Left hindlimb (tissue), 1 donor: ENCODE measurements around the gene CDKL1.
"Not testable (repeated sequence)": the region's sequence is repeated elsewhere in the genome, so short reads cannot be mapped to it uniquely, and the experiment has no call there.

Experiments used
- DNase-seq: peaks from one replicate; pipeline ENCODE4 v3.0.0-alpha.2; 2018

Gene CDKL1

DNA sequence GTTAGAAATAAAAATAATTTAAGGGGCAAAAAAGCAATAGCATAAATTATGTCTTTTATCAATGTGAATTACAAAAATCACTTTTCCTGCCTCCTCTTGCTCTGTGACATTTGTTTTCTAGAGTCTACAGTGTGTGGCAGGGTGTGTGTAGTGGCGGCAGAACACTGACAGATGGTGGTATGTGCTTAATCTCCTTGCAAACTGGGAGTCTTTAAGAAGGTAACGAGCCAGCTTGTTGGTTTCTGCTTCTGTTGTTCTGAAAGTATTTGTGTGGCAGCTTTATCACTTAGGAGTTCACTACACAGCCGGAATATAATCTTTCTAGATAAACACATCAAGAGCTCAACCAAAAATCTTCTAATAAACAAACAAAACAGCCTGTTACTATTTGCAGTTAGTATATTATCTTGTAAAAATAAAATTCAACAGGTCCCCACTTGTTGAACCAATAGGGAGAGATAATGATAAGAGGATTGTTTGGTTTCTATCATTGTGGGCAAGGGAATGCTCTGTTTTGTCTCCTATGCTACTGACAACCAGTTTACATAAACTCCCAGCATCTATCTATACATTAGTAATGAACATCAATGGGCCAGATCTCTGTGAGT is 13.0 kb downstream of the CDKL1 start:
- DNase-seq = no peak

DNA sequence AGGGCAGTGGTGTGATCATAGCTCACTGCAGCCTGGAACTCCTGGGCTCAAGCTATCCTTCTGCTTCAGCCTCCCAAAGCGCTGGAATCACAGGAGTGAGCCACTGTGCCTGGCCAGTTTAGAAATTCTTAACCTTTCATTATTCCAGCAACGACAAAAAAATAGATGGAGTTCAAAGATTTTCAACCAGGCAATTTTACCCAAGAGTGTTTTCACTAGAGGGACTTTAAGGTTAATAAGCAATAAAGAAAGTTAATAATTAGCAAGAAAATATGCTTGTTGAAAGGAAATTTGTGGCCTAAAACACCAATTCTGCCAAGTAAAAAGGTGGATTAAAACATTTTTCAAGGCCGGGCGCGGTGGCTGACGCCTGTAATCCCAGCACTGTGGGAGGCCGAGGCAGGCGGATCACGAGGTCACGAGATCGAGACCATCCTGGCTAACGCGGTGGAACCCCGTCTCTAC is 14.8 kb downstream of the CDKL1 start:
- no peak for DNase-seq

DNA sequence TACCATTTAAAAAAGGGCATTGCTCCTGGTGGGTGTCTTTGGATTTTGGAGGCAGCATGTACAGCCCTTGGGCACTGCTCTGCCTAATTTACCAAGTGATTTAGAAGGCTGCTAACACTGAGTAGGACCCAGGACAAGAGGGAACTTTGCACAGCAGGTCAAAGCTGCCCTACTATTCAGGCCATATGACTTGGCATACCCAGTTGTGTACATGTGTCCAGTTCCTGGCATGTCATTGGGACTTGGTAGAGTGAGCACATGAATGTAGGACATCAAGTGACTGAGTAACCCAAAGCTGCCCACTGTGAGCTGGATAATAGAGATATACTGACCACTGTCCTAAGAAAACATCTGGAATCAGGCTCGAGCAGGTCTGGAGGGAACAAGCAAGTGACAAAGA is 15.7 kb downstream of the CDKL1 start:
- DNase-seq = no peak

DNA sequence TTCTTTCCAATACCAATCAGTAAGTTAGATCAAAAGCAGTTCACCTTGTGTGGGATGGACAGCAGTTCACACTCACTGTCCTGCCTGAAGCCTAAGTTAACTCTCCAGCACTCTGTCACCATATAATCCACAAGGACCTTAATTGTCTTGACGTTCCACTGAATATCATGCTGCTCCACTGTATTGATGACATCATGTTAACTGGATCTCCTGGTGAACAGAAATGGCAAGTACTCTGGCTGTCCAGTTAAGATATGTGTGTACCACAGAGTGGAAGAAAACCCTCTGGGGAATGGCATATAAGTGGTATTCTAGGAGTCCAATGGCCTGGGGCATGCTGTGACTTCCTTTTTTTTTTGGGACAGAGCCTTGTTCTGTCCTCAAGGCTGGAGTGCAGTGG is 16.2 kb downstream of the CDKL1 start:
- DNase-seq = no peak

DNA sequence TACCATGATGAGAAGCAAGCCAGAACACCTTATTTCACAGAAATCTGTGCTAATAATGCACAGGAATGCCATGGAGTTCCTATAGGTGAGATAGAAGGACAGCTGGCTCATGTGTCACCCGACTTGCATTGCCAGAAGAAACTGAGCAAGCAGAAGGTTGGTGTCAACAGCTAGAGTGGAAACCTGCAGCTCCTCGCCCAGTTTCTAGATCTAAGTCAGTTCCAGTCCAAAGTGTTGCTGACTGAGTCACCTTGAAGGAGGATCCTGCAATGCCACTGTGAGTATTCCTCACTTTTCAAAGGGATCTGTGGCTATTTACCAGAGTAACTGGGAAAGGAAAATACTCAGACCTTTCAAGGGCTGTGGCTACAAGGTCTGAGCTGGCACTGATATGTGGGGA is 17.1 kb downstream of the CDKL1 start:
- no peak for DNase-seq

DNA sequence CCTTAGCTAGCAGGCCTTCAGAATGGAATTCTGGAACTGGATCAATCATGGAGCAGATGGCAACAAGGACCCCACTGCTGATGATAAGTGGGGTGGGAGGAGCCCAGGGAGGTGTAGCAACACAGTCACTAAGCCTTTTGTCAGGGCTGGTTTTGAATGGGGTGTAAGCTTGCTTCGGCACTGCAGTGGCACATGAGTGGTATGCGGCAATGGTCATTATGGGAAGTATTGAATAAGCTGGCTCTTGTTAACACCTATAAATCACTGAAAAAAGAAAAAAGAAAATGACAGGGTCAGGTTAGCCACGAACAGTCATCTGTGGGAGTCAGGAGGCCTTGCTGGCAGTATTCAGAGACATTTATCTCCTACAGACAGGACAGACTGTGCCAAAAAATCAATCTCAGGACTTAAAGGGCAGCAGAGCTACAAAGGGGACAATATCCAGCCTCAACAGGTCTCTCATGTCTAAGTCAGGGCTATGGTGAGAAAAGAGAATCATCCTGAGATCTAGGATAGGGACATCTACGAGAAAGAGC is 19.1 kb downstream of the CDKL1 start:
- DNase-seq = no peak

DNA sequence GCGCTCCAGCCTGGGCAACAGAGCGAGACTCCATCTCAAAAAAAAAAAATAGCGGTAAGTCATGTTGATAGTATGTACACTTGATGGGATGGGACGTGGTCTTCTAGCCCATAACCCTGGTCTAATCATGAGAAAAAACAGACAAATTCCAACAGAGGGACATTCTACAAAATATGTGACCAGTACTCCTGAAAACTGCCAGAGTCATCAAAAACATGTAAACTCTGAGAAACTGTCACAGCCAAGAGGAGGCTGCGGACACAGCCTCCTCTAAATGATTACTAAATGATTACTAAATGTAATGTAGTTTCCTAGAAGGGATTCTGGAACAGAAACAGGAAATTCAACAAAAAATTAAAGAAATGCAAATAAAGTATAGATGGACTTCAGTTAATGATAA is 20.9 kb downstream of the CDKL1 start:
- DNase-seq = no peak

DNA sequence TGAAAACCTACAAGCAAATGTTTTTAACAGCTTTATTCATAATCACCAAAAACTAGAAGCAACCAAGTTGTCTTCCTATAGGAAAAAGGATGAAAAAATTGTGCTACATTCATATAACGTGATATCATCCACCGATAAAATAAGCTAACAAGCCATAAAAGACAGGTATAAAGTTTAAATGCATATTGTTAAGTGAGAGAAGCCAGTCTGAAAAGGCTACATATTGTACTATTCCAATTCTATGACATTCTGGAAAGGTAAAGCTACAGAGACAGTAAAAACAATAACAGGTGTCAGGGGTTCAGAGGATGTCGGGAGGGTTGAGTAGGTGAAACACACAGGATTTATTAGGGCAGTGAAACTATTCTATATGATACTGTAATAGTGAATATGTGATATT is 22.7 kb downstream of the CDKL1 start:
- no peak for DNase-seq

DNA sequence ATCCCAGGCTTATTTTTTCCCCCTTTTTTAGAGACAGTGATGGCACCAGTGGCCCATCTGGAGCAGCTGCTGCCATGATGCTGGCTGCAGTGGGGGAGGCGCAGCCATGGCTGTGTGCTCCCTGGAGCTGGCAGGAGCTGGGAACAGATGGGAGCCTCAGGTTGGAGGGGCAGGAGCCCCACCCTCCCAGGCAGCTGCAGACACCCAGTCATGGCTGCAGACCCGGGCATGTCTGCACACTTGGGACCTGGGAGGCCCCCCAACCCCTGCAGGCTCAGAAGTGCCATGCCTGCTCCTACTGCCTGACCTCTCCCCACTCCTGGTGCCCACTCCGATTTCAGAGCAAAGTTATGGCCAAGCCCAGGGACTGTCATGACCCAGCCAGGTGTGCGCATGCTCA is 25.1 kb downstream of the CDKL1 start:
- DNase-seq = no peak

DNA sequence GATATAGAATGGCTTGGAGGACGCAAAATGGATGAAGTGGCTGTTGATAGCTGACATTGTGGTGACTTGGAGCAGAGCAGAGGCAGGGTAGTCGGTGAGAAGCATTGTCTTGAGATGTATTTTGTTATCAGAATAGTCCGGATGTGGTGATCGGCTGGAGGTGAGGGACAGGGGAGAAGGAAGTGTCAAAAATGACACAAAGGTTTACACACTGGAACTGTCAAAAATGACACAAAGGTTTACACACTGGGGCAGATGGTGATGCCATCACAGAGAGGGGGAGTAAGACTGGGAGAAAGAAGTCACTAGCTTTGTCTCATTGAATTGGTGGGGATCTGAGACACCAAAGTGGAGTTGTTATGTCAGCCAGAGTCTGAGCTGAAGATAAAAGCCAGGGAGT is 30.1 kb downstream of the CDKL1 start:
- DNase-seq = no peak

DNA sequence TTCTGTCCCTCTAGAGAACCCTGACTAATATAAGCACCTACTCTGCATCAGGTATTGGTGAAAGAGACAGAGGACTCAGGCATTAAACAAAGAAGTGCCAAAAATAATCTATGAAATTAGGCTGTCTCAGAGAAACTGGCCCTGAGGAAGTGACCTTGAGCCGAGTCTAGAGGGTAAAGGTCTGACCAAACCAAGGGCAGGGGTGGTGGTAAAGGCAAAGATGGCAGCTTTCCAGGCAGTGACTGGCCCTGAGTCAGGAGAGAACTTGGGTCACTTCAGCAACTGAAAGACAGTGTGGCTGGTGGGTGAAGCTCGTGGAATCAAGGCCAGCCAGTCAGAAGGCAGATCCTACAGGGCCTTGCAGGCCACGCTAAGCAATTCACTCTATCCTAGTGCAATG is 30.6 kb downstream of the CDKL1 start:
- no peak for DNase-seq

DNA sequence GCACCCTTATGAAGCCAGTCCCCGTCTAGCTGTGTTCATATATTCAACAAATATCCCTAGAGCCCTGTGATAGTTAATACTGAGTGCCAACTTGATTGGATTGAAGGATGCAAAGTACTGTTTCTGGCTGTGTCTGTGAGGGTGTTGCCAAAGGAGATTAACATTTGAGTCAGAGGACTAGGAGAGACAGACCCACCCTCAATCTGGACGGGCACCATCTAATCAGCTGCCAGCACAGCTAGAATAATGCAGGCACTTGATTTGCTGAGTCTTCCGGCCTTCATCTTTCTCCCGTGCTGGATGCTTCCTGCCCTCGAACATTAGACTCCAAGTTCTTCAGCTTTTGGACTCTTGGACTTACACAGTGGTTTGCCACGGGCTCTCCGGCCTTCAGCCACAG is 31.1 kb downstream of the CDKL1 start:
- not testable (repeated sequence) for DNase-seq

DNA sequence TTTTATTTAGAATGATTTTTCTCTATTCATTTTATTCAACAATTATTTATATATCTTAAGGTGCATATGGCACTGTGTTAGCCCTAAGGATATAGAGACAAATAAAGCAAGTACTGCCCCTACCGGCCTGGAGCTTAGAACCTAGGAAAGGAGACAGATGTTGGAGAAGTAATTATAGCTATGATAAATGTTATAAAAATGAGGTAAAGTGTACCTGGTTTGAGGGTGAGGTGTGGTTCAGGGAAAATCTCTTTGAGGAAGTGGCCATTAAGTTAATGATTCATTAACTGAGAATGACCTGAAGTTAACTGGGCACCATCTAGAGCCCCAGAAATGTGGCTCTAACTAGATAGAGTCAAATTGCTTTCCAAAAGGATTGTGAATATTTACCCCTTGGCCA is 31.9 kb downstream of the CDKL1 start:
- no peak for DNase-seq

DNA sequence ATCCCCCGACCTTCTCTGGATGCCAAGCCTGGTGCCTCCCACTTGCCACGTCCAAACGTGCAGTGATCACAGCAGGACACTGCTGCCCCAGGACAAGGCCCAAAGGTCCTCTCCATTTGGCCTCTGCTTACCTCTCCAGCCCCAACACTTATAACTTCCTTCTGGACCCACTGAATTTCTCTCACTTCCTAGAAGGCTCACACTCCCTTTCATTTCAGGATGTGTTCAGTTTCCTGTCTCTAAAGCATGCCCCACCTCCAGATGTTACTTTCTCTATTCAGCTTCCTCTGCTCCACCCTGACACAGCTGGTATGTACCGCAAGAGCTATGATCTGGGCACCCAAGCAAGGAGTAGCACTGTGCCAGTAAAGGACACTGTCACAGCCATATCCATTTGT is 33.0 kb downstream of the CDKL1 start:
- DNase-seq = peak; percentile 36

DNA sequence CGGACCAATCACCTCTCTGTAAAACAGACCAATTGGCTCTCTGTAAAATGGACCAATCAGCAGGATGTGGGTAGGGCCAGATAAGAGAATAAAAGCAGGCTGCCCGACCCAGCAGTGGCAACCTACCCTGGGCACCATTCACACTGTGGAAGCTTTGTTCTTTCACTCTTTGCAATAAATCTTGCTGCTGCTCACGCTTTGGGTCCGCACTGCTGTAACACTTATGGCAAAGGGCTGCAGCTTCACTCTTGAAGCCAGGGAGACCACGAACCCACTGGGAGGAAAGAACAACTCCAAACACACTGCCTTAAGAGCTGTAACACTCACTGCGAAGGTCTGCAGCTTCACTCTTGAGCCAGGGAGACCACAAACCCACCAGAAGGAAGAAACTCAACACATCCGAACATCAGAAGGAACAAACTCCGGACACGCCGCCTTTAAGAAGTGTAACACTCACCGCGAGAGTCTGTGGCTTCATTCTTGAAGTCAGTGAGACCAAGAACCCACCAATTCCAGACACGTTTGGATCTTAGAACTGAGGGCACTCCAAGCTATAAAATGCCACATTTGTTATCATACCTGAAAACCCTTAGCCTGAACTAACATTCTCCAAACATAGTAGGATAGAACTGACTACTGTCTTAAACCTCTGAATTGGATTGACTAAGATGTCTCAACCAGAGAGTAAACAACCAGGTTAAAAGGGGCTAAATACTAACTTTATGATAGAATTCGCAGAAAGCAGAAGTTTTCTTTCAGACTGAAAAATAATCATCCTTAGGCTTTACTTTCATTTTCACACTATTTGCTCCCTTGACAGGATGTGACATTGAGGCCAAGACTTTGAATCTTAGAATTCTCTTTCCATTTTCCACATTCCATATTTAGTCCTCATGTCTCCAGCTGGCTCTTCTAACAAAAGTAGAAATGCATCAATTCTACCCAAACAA is 33.6 kb downstream of the CDKL1 start:
- no peak for DNase-seq

DNA sequence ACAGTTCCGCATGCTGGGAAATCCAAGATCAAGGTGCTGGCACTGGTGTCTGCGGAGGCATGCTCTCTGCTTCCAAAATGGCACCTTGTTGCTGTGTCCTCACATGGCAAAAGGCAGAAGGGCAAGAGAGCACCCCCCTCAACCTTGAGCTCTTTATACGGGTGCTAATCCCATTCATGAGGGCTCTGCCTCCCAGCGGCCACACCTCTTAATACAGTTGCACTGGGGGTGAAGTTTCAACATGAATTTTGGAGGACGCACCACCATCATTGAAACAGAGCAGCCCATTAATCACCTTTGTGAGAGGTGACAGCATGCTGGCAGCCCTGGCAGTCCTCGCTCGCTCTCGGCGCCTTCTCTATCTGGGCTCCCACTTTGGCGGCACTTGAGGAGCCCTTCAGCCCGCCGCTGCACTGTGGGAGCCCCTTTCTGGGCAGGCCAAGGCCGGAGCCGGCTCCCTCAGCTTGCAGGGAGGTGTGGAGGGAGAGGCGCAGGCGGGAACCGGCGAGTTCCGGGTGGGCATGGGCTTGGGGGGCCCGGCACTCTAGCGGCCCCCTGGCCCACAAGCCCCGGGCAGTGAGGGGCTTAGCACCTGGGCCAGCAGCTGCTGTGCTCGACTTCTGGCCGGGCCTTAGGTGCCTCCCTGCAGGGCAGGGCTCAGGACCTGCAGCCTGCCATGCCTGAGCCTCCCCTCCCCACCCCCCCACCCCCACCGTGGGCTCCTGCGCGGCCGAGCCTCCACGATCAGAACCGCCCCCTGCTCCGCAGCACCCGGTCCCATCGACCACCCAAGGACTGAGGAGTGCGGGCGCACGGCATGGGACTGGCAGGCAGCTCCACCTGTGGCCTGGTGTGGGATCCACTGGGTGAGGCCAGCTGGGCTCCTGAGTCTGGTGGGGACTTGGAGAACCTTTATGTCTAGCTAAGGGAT is 34.9 kb downstream of the CDKL1 start:
- not testable (repeated sequence) for DNase-seq

DNA sequence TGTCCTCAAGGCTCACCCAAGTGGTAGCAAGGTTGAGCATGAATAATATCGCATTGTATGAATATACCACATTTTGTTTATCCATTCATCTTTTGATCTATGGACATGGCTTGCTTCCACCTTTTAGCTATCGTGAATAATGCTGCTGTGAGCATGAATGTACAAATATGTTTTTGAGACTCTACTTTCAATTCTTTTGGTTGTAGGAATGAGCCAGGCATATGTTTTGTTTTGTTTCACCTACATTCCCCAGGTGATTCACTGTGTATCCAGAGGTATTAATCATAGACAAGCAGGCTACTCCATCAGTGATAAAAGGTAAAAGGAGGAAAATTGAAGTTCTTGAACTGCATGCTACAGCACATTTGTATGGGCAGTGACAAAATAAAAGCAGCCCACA is 35.8 kb downstream of the CDKL1 start:
- no peak for DNase-seq

DNA sequence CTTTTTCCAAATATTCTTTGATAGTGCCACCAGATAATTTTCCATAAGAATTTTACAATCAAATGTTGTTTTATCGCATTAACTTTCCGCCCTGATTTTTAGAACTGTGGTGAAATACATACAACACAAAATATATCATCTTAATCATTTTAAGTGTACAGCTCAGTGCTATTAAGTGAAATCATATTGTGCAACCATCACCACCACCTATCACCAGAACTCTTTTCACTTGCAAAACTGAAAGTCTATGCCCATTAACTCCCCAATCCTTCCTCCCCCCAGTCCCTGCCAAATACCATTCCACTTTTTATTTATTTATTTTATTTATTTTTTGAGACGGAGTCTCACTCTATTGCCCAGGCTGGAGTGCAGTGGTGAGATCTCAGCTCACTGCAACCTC is 36.6 kb downstream of the CDKL1 start:
- DNase-seq = no peak

DNA sequence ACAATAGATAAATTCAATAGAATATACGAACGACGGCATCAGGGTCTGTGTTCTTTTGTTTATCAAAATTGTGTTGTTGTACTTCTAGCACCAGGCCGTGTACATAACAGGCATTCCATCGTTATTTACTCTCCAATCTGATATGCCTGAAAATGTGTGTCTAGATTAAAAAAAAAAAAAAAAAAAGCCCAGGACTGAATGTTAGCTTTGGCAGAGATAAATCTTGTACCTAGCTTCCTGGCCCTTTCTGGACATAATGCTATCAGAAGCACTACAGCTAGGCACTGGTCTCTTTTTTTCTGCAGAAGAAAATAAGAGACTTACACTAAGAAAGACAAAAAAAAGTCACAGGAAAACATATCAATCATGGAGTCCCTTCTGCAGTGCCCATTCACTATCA is 37.0 kb downstream of the CDKL1 start:
- no peak for DNase-seq

DNA sequence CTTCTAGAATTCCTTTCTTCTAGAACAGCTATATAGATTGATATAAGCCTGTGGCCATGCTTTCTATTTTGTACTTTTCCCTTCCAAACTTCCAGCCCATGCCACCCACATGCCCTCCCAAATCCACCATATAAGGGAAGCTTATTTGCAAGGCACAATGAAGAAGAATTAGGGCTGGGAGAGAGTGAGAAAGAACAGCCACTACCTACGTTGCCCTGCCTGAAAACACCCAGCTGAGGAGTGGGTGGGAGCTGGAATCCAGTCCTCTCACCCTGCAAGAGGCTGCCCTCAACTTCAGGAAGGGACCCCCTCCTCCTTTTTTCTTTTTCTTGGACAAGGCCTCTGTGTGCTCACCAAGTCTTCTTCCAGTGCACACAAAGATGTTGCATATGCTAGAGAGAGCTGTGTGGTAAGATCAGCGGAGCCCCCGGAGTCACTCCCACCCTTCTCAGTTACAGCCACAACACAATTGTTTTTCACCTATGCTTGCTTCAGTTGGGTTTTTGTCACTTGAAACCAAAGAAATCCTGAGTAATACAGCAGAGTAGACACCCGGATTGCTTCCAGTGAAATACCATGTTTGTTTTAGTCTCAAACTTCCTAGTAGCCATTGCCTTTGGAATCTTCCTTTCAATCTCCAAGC is 38.8 kb downstream of the CDKL1 start:
- DNase-seq = no peak

DNA sequence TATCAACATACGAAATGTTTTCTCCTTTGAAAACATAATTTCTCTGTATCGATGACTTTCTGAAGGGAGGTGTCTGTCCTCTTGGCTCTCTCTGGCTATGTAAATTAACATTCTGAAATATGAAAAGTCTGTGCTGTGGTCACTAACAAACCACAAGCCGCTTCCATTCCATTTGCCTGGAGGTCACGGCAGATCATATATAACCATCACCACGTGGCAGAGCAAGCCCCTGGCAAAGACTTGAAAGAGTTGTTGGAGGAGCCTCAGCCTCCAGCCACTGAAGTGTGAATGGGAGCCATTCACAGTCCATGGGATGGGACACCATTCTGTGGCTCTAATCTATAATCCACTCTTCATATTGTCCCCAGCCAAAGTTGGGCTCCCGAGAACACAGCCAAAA is 39.6 kb downstream of the CDKL1 start:
- DNase-seq = no peak

DNA sequence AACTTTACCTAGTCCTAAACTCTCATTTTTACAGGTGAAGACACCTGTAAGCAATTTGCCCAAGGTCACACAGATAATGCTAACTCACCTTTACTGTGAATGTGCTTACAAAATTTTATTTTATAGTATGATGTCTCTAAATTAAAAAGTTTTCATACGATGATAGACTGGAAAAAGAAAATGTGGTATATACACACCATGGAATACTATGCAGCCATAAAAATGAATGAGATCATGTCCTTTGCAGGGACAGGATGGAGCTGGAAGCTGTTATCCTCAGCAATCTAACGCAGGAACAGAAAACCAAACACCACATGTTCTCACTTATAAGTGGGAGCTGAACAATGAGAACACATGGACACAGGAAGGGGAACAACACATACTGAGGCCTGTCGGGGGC is 40.4 kb downstream of the CDKL1 start:
- DNase-seq = not testable (repeated sequence)

DNA sequence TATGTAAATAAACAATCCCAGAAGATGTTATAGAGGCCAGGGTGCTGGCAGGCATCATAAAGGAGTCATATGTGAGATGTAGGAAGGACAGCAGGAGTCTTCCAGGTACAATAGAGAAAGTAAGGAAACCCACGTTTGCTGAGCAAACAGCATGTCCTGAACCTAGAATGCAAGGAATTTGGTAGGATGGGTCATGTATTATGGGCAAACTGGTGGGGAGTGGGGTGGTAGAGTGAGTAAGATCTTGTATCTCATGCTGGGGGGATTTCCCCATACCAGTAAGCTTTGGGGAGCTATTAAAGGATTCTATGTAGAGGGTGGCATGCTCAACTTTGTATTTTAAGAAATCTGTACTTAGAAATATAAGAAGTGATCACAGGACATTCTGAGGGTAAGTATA is 41.0 kb downstream of the CDKL1 start:
- DNase-seq = no peak
